Liver (tissue), 9 donors: ENCODE measurements around the gene CLCA1. TPM values are rescaled to one million over a fixed set of nuclear protein-coding genes. Genes with fewer than 3 reads are reported as not detected.

ENCODE experiments used
- DNase-seq: peaks from one replicate; pipeline ENCODE4 v3.0.0-alpha.2; 2017; ENCODE audit warnings: low spot score
- H3K27ac ChIP-seq, 2 donors: one replicate each; pipeline ENCODE4 v1.7.0; 2013; ENCODE audit warnings: inconsistent platforms in 2 of 2, low read length in 2 of 2, control low read depth in 1 of 2, low read depth in 1 of 2, mild to moderate bottlenecking in 1 of 2
- H3K27me3 ChIP-seq, 4 donors: one replicate each; pipeline versions ENCODE4 v1.6.1 to v1.7.0; 2013; ENCODE audit warnings: low read length in 3 of 4, inconsistent platforms in 1 of 4, mild to moderate bottlenecking in 1 of 4, moderate library complexity in 1 of 4; ENCODE audit not compliant: control insufficient read depth in 4 of 4, insufficient read depth in 4 of 4
- H3K36me3 ChIP-seq, 4 donors: one replicate each; pipeline versions ENCODE4 v1.6.1 to v1.7.0; 2013; ENCODE audit warnings: low read length in 3 of 4, mild to moderate bottlenecking in 3 of 4, low read depth in 1 of 4, moderate library complexity in 1 of 4; ENCODE audit not compliant: control insufficient read depth in 4 of 4, insufficient read depth in 3 of 4
- H3K4me1 ChIP-seq, 4 donors: one replicate each; pipeline versions ENCODE4 v1.6.1 to v1.7.0; 2013; ENCODE audit warnings: low read length in 3 of 4, mild to moderate bottlenecking in 3 of 4, moderate library complexity in 1 of 4; ENCODE audit not compliant: control insufficient read depth in 4 of 4, insufficient read depth in 4 of 4
- H3K4me3 ChIP-seq, 3 donors: one replicate each; pipeline versions ENCODE4 v1.6.1 to v1.7.0; 2013; ENCODE audit warnings: low read length in 3 of 3, control low read depth in 1 of 3, low read depth in 1 of 3, mild to moderate bottlenecking in 1 of 3
- H3K9ac ChIP-seq, 2 donors: one replicate each; pipeline ENCODE4 v1.7.0; 2013; ENCODE audit warnings: low read length in 2 of 2, mild to moderate bottlenecking in 2 of 2, moderate library complexity in 2 of 2, control low read depth in 1 of 2, low read depth in 1 of 2
- H3K9me3 ChIP-seq, 4 donors: one replicate each; pipeline versions ENCODE4 v1.6.1 to v1.7.0; 2013; ENCODE audit warnings: low read length in 3 of 4; ENCODE audit not compliant: control insufficient read depth in 4 of 4
- ATF3 ChIP-seq: IDR thresholded peaks from 2 replicates; pipeline ENCODE4 v1.6.1; 2016; ENCODE audit warnings: antibody characterized with exemption
- CTCF ChIP-seq: fragments of 150-350 bp; IDR thresholded peaks from 2 replicates; pipeline ENCODE4 v1.5.1; 2017; ENCODE audit warnings: improper control_type of control experiment, low read depth, low read length; ENCODE audit not compliant: missing input control
- EGR1 ChIP-seq, 2 donors: IDR thresholded peaks; 2 replicates each; pipeline ENCODE4 v1.6.1; 2016 to 2018; ENCODE audit warnings: antibody characterized with exemption in 2 of 2, low read depth in 2 of 2
- FOXA1 ChIP-seq: IDR thresholded peaks from 2 replicates; pipeline ENCODE4 v1.6.1; 2016; ENCODE audit warnings: antibody characterized with exemption
- FOXA2 ChIP-seq: IDR thresholded peaks from 2 replicates; pipeline ENCODE4 v1.6.1; 2016; ENCODE audit warnings: antibody characterized with exemption
- GABPA ChIP-seq, 2 donors: IDR thresholded peaks in 1 of 2; conservative IDR thresholded peaks in 1 of 2; 2 replicates each; pipeline ENCODE4 v1.6.1; 2016; ENCODE audit warnings: antibody characterized with exemption in 2 of 2, mild to moderate bottlenecking in 1 of 2, moderate library complexity in 1 of 2
- HNF4A ChIP-seq, 2 donors: conservative IDR thresholded peaks; 2 replicates each; pipeline ENCODE4 v1.6.1; 2016; ENCODE audit warnings: antibody characterized with exemption in 2 of 2, mild to moderate bottlenecking in 2 of 2
- HNF4G ChIP-seq: IDR thresholded peaks from 2 replicates; pipeline ENCODE4 v1.6.1; 2016; ENCODE audit warnings: antibody characterized with exemption
- JUND ChIP-seq, 2 donors: IDR thresholded peaks; 2 replicates each; pipeline ENCODE4 v1.6.1; 2016; ENCODE audit warnings: antibody characterized with exemption in 2 of 2
- MAX ChIP-seq: IDR thresholded peaks from 2 replicates; pipeline ENCODE4 v1.6.1; 2016; ENCODE audit warnings: antibody characterized with exemption
- NR2F2 ChIP-seq: IDR thresholded peaks from 2 replicates; pipeline ENCODE4 v1.6.1; 2016; ENCODE audit warnings: antibody characterized with exemption
- RAD21 ChIP-seq, 2 donors: IDR thresholded peaks; 2 replicates each; pipeline ENCODE4 v1.6.1; 2016; ENCODE audit warnings: antibody characterized with exemption in 2 of 2, mild to moderate bottlenecking in 2 of 2
- REST ChIP-seq: IDR thresholded peaks from 2 replicates; pipeline ENCODE4 v1.6.1; 2016; ENCODE audit warnings: antibody characterized with exemption, mild to moderate bottlenecking
- RXRA ChIP-seq, 2 donors: IDR thresholded peaks; 2 replicates each; pipeline ENCODE4 v1.6.1; 2017 to 2018; ENCODE audit warnings: antibody characterized with exemption in 2 of 2, mild to moderate bottlenecking in 1 of 2
- SP1 ChIP-seq: IDR thresholded peaks from 2 replicates; pipeline ENCODE4 v1.6.1; 2018; ENCODE audit warnings: antibody characterized with exemption, mild to moderate bottlenecking
- TAF1 ChIP-seq: conservative IDR thresholded peaks from 2 replicates; pipeline ENCODE4 v1.6.1; 2016; ENCODE audit warnings: antibody characterized with exemption, mild to moderate bottlenecking
- YY1 ChIP-seq: IDR thresholded peaks from 2 replicates; pipeline ENCODE4 v1.6.1; 2016; ENCODE audit warnings: antibody characterized with exemption, mild to moderate bottlenecking
- ZBTB33 ChIP-seq: IDR thresholded peaks from 2 replicates; pipeline ENCODE4 v1.6.1; 2016; ENCODE audit warnings: antibody characterized with exemption
- WGBS: extraction: QIAGEN DNeasy Blood & Tissue Kit; methylation state at CpG from one replicate; pipeline ENCODE4 v1.1.7; 2013; 5-methylcytosine and 5-hydroxymethylcytosine counted together
- polyA plus RNA-seq, 2 donors: library from polyadenylated mRNA; stranded (reverse) in 1 of 2; unstranded in 1 of 2; fragments of 200-250 nt in 1 of 2; fragments of >200 nt in 1 of 2; fragmentation: Nextera tagmentation in 1 of 2; extraction: Ambion mirVana in 1 of 2; gene quantifications; one replicate each; pipeline versions ENCODE4 v1.2.1 to v1.2.3, GENCODE V29; 2013 to 2015
- total RNA-seq, 2 donors: library from RNA; depleted of rRNA; stranded (reverse); fragments of >200 nt; gene quantifications; one replicate each; pipeline ENCODE4 v1.2.3, GENCODE V29; 2014
- donor health status: healthy.
- donor health status: healthy.
- donor health status: healthy.
- donor health status: healthy.
- donor health status: healthy.

CLCA1 gene
- total and polyA plus RNA-seq, 4 donors: not detected

GRCh38 chr1:86502721-86503405 is 34.1 kb downstream of the CLCA1 start:
- no peaks in the 10 kb centered on the region for H3K9me3 ChIP-seq
- 34% methylated on average over 18 of the region's 18 CpGs for WGBS
- no peak for DNase-seq
- H3K27me3 ChIP-seq: no peaks in the 10 kb centered on the region
- H3K4me1 ChIP-seq: peaks cover 0 to 5% (median 2%) of the 10 kb centered on the region in 4 donors
- H3K4me3 ChIP-seq: peak overlapping the region in 1 of 3 donors; percentile 25
- TF ChIP-seq REST (no peak), JUND (IDR thresholded peaks at IDR 0.05) (no peak), HNF4A (conservative IDR thresholded peaks at IDR 0.05) (no peak), EGR1 (IDR thresholded peaks at IDR 0.05; ENCODE audit: low read depth in 2 of 2) (no peak), NR2F2 (no peak), RAD21 (IDR thresholded peaks at IDR 0.05) (no peak), RXRA (IDR thresholded peaks at IDR 0.05) (no peak), CTCF (no peak), MAX (no peak), GABPA (IDR thresholded peaks at IDR 0.05 in 1 of 2, conservative IDR thresholded peaks at IDR 0.05 in 1 of 2) (no peak), FOXA2 (no peak), SP1 (no peak), ATF3 (no peak), HNF4G (no peak), TAF1 (no peak), ZBTB33 (no peak), FOXA1 (no peak), YY1 (no peak)
- H3K9ac ChIP-seq: no peak overlapping the region
- peak overlapping the region in 1 of 2 donors; percentile 51 for H3K27ac ChIP-seq
- no peaks in the 10 kb centered on the region for H3K36me3 ChIP-seq
